Lung (tissue), 12 donors: Measurements from ENCODE around the gene OVOL3. TPM values are rescaled to one million over a fixed set of nuclear protein-coding genes. Genes with fewer than 3 reads are reported as not detected.

Experiments
- ATAC-seq: fragments of 200-7000 bp; cut with Tn5 transposase; one replicate; pipeline ENCODE4 v1.9.1; 2020; ENCODE audit warnings: moderate number of reproducible peaks; ENCODE audit not compliant: insufficient read depth, low FRiP score
- DNase-seq, 3 donors: peaks; one replicate each; pipeline ENCODE4 v3.0.0-alpha.2; 2013 to 2017
- H3K27ac ChIP-seq, 2 donors: one replicate each; pipeline ENCODE4 v1.5.1; 2013; ENCODE audit warnings: mild to moderate bottlenecking in 2 of 2, moderate library complexity in 2 of 2, control low read depth in 1 of 2, inconsistent platforms in 1 of 2, low read depth in 1 of 2, low read length in 1 of 2
- H3K27me3 ChIP-seq, 3 donors: one replicate each; pipeline ENCODE4 v1.5.1; 2013; ENCODE audit warnings: low read length in 2 of 3; ENCODE audit not compliant: control insufficient read depth in 3 of 3, insufficient read depth in 3 of 3
- H3K36me3 ChIP-seq, 4 donors: one replicate each; pipeline ENCODE4 v1.5.1; 2013; ENCODE audit warnings: low read length in 4 of 4, mild to moderate bottlenecking in 1 of 4, moderate library complexity in 1 of 4; ENCODE audit not compliant: control insufficient read depth in 4 of 4, insufficient read depth in 4 of 4
- H3K4me1 ChIP-seq, 5 donors: one replicate each; pipeline ENCODE4 v1.5.1; 2013; ENCODE audit warnings: low read length in 5 of 5, mild to moderate bottlenecking in 2 of 5, moderate library complexity in 1 of 5; ENCODE audit not compliant: control insufficient read depth in 5 of 5, insufficient read depth in 5 of 5
- H3K4me3 ChIP-seq: one replicate; pipeline ENCODE4 v1.5.1; 2013; ENCODE audit warnings: mild to moderate bottlenecking, control low read depth, moderate library complexity
- H3K9ac ChIP-seq, 2 donors: one replicate each; pipeline ENCODE4 v1.5.1; 2013; ENCODE audit warnings: low read length in 2 of 2, control low read depth in 1 of 2; ENCODE audit not compliant: insufficient read depth in 1 of 2
- H3K9me3 ChIP-seq, 4 donors: one replicate each; pipeline ENCODE4 v1.5.1; 2013; ENCODE audit warnings: low read length in 3 of 4, mild to moderate bottlenecking in 1 of 4, moderate library complexity in 1 of 4; ENCODE audit not compliant: control insufficient read depth in 4 of 4, insufficient read depth in 3 of 4
- WGBS, 2 donors: extraction: QIAGEN DNeasy Blood & Tissue Kit; methylation state at CpG; one replicate each; pipeline ENCODE4 v1.1.7; 2013; 5-methylcytosine and 5-hydroxymethylcytosine counted together
- polyA plus RNA-seq, 2 donors: library from polyadenylated mRNA; stranded (reverse); fragments of 200-250 nt; gene quantifications; one replicate each; pipeline ENCODE4 v1.2.1, GENCODE V29; 2013
- total RNA-seq, 2 donors: library from RNA; depleted of rRNA in 1 of 2; stranded (reverse); fragments of >200 nt in 1 of 2; gene quantifications; one replicate each; pipeline ENCODE4 v1.2.1, GENCODE V29; 2014 to 2021
- TF ChIP-seq, protein P1 (sequence below): IDR thresholded peaks from 2 replicates; pipeline ENCODE4 v1.5.1; 2012; ENCODE audit warnings: mild to moderate bottlenecking; ENCODE audit errors: control extremely low read depth, extremely low read depth
- donor health status: control.
- donor health status: control.
- donor health status: Bipolar disorder and iron deficiency.
- donor health status: healthy.
- donor health status: DM: yes; HTN: yes; CAD: no.

Gene OVOL3
- total and polyA plus RNA-seq, 4 donors = not detected

- DNase-seq (peak; percentile 42 to 53 (median 53)), ATAC-seq (no peak)
- H3K36me3 ChIP-seq = peaks cover 0 to 23% (median 13%) of the 10 kb centered on the region in 4 donors
Observed at GRCh38 chr19:36113894-36114720, 3.2 kb downstream of the OVOL3 start.

GRCh38 chr19:36114721-36115452 is 3.9 kb downstream of the OVOL3 start, which contains the start of gene POLR2I:
Gene POLR2I, minus strand, starts transcription at chr19:36114875. Its CDS starts 19 bp downstream, at chr19:36114856.
- H3K27ac ChIP-seq = peak within 1 kb of the TSS; percentile 85 to 86
- peaks cover 0 to 28% (median 15%) of the 10 kb centered on the region in 4 donors for H3K36me3 ChIP-seq
- TF ChIP-seq, protein P1, sequence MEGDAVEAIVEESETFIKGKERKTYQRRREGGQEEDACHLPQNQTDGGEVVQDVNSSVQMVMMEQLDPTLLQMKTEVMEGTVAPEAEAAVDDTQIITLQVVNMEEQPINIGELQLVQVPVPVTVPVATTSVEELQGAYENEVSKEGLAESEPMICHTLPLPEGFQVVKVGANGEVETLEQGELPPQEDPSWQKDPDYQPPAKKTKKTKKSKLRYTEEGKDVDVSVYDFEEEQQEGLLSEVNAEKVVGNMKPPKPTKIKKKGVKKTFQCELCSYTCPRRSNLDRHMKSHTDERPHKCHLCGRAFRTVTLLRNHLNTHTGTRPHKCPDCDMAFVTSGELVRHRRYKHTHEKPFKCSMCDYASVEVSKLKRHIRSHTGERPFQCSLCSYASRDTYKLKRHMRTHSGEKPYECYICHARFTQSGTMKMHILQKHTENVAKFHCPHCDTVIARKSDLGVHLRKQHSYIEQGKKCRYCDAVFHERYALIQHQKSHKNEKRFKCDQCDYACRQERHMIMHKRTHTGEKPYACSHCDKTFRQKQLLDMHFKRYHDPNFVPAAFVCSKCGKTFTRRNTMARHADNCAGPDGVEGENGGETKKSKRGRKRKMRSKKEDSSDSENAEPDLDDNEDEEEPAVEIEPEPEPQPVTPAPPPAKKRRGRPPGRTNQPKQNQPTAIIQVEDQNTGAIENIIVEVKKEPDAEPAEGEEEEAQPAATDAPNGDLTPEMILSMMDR = no peak
- ATAC-seq (peak; percentile 94), DNase-seq (peak; percentile 100)
- no peaks in the 10 kb centered on the region for H3K9me3 ChIP-seq
- H3K4me3 ChIP-seq = peak within 1 kb of the TSS; percentile 90
- 0% methylated on average over 59 to 60 of the region's 60 CpGs for WGBS, 2 donors
- peaks cover 0 to 14% (median 0%) of the 10 kb centered on the region in 5 donors for H3K4me1 ChIP-seq
- H3K9ac ChIP-seq = peak within 1 kb of the TSS; percentile 79 to 85
- no peaks in the 10 kb centered on the region for H3K27me3 ChIP-seq

More at GRCh38 chr19:36113894-36114720, 3.2 kb downstream of the OVOL3 start:
- Histone ChIP-seq H3K4me3 (peak overlapping the region; percentile 90), H3K27me3 (no peaks in the 10 kb centered on the region), H3K4me1 (peaks cover 0 to 14% (median 0%) of the 10 kb centered on the region in 5 donors), H3K27ac (peak overlapping the region; percentile 85 to 86), H3K9ac (peak overlapping the region; percentile 79 to 85), H3K9me3 (no peaks in the 10 kb centered on the region)
- TF ChIP-seq, protein P1 = no peak
- 11 to 14% methylated on average over 47 to 48 of the region's 48 CpGs for WGBS, 2 donors

DNA sequence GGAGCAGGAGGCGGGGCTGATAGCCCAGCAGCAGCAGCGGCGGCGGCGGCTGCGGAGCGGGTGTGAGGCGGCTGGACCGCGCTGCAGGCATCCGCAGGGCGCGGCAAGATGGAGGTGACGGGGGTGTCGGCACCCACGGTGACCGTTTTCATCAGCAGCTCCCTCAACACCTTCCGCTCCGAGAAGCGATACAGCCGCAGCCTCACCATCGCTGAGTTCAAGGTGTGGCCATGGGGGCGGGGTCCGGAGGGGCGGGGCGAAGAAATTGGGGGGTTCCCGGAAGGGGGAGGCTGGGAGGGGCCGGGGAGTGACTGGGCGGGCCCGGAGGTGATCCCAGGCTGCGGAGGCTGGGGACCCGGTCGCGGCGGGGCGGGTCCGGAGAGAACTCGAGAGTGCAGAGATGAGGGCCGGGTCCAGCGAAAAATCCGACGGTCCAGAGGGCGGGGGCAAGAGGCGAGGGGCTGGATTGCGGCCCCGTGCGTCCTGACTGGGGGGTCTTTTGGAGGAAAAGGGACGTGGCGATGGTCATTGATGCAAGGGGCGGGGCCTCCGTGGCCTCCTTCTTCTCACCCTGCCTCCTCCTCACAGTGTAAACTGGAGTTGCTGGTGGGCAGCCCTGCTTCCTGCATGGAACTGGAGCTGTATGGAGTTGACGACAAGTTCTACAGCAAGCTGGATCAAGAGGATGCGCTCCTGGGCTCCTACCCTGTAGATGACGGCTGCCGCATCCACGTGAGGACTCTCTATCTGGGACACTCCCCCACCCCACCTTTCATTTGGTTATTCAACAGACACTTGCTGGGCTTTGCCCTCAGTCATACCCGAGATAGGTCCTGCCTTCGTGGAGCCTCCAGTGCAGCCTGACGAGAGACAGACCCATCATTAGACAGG is 4.8 kb downstream of the OVOL3 start, which contains the start of gene TBCB:
Gene TBCB, plus strand, starts transcription at position 16 of the 891 bp plus-strand sequence. Its CDS starts 93 bp downstream, at position 109.
- Histone ChIP-seq H3K4me3 (peak within 1 kb of the TSS; percentile 90), H3K27me3 (no peaks in the 10 kb centered on the region), H3K27ac (peak within 1 kb of the TSS; percentile 85 to 86), H3K4me1 (peaks cover 0 to 14% (median 0%) of the 10 kb centered on the region in 5 donors), H3K9me3 (no peaks in the 10 kb centered on the region), H3K9ac (peak within 1 kb of the TSS; percentile 79 to 85), H3K36me3 (peaks cover 0 to 35% (median 15%) of the 10 kb centered on the region in 4 donors)
- 4 to 7% methylated on average over 50 to 59 of the region's 59 CpGs for WGBS, 2 donors
- TF ChIP-seq, protein P1 = no peak
- DNase-seq (no peak), ATAC-seq (peak; percentile 75)
